ENCODE measurements around the gene CDH4. TPM values are rescaled to one million over a fixed set of nuclear protein-coding genes. Genes with fewer than 3 reads are reported as not detected.
A peak's percentile ranks its signal among the peaks of the same experiment; 100 is the strongest.

The CDH4 gene
- total and polyA plus RNA-seq, 2 of the 13 experiments (the other 11 are each of a cell fraction or from before 2014, with no cell fraction given) = not detected

- TF ChIP-seq GMEB2 (CRISPR knock-in tag; IDR thresholded peaks at IDR 0.05; ENCODE audit: low read depth) = no peak
- no peak for TF ChIP-seq SNRNP70 (IDR thresholded peaks at IDR 0.05; ENCODE audit: low read depth, low read length)
- no peak for TF ChIP-seq BHLHE40 (IDR thresholded peaks at IDR 0.05; ENCODE audit: low read length)
- TF ChIP-seq FLYWCH1 (CRISPR knock-in tag; IDR thresholded peaks at IDR 0.05) = no peak
- TF ChIP-seq CREM (IDR thresholded peaks at IDR 0.05) = no peak
- no peak for TF ChIP-seq CREM (CRISPR knock-in tag; IDR thresholded peaks at IDR 0.05)
- peak; percentile 31; the same call in 1 of the 2 replicates for TF ChIP-seq ZFX (CRISPR knock-in tag; IDR thresholded peaks at IDR 0.05; ENCODE audit: low read depth)
- TF ChIP-seq NCOA2 (CRISPR knock-in tag; IDR thresholded peaks at IDR 0.05) = no peak
- TF ChIP-seq ZNF564 (CRISPR knock-in tag; IDR thresholded peaks at IDR 0.05) = no peak
- no peak for TF ChIP-seq ZSCAN22 (CRISPR knock-in tag; IDR thresholded peaks at IDR 0.05)
- no peak for TF ChIP-seq MTF1 (CRISPR knock-in tag; IDR thresholded peaks at IDR 0.05)
- TF ChIP-seq MAX (IDR thresholded peaks at IDR 0.05) = peak; percentile 54
- no peak for TF ChIP-seq ATAD3A (CRISPR knock-in tag; IDR thresholded peaks at IDR 0.05)
- TF ChIP-seq CREBL2 (CRISPR knock-in tag; IDR thresholded peaks at IDR 0.05; ENCODE audit: borderline replicate concordance) = no peak
- peak; percentile 100 for TF ChIP-seq ZMYM3 (CRISPR knock-in tag; IDR thresholded peaks at IDR 0.05)
- no peak for TF ChIP-seq ZNF17 (CRISPR knock-in tag; IDR thresholded peaks at IDR 0.05)
- TF ChIP-seq ELF1 (CRISPR knock-in tag; IDR thresholded peaks at IDR 0.05) = no peak; the same call in 1 of the 2 replicates
- TF ChIP-seq RXRA (CRISPR knock-in tag; IDR thresholded peaks at IDR 0.05) = peak; percentile 88
- no peak for TF ChIP-seq ZNF430 (CRISPR knock-in tag; IDR thresholded peaks at IDR 0.05)
- no peak; the same call in 1 of the 2 replicates for TF ChIP-seq FOXO1 (CRISPR knock-in tag; IDR thresholded peaks at IDR 0.05)
- no peak for TF ChIP-seq YEATS2 (CRISPR knock-in tag; IDR thresholded peaks at IDR 0.05; ENCODE audit: borderline replicate concordance)
- TF ChIP-seq ZNF784 (CRISPR knock-in tag; IDR thresholded peaks at IDR 0.05; ENCODE audit: borderline replicate concordance) = no peak
- TF ChIP-seq ZNF281 (CRISPR knock-in tag; IDR thresholded peaks at IDR 0.05; ENCODE audit: borderline replicate concordance) = peak; percentile 46; the same call in 1 of the 2 replicates
- 0 out of 2 replicates have a peak, but pooled peaks have one; percentile 47 for TF ChIP-seq ZNF746 (CRISPR knock-in tag; IDR thresholded peaks at IDR 0.05)
- no peak for TF ChIP-seq ZFP82 (CRISPR knock-in tag; IDR thresholded peaks at IDR 0.05; ENCODE audit: borderline replicate concordance)
- TF ChIP-seq TAF1 (CRISPR knock-in tag; IDR thresholded peaks at IDR 0.05) = peak; percentile 10; the same call in 1 of the 2 replicates
- no peak for TF ChIP-seq AKAP8 (CRISPR knock-in tag; IDR thresholded peaks at IDR 0.05)
These were observed 713.8 kb downstream of the CDH4 start (continued) for GRCh38 chr20:61965606-61966491.

Measured in HepG2 (cell line).